ENCODE measurements around the gene MAP4K2. TPM values are rescaled to one million over a fixed set of nuclear protein-coding genes. Genes with fewer than 3 reads are reported as not detected.

The MAP4K2 gene
- total and polyA plus RNA-seq, 2 of the 8 experiments (the other 6 are each of a cell fraction or from before 2014, with no cell fraction given), result 20.1 to 20.7 TPM

GRCh38 chr11:64793271-64794160, 9.5 kb downstream of the MAP4K2 start:
- no peak overlapping the region for H2BK20ac ChIP-seq (ENCODE audit: low read length)
- ChIA-PET CTCF (ENCODE audit: partially characterized antibody) (interaction anchor here (0.8 to 2.7 kb wide), 8 partner anchors 8 to 317 kb away, joined by 3 to 9 read pairs (median 4); no protein-coding TSS in a partner anchor), POLR2A (ENCODE audit: partially characterized antibody) (interaction anchor here (1.2 to 1.9 kb wide), 4 partner anchors 9 to 30 kb away, joined by 4 to 5 read pairs (median 4); no protein-coding TSS in a partner anchor)
- H2BK12ac ChIP-seq (ENCODE audit: low read depth, low read length), result no peak overlapping the region
- no peak overlapping the region for H3K14ac ChIP-seq (ENCODE audit: insufficient read length)
- H3K4me3 ChIP-seq (ENCODE audit: extremely low read depth in 1 of 4, insufficient read depth in 2 of 4, low read depth in 3 of 4, low read length in 4 of 4), result no peak overlapping the region
- no peaks in the 10 kb centered on the region for H3K9me3 ChIP-seq (ENCODE audit: insufficient read depth in 2 of 2, low read depth in 1 of 2, low read length in 1 of 2)
- no peak overlapping the region for H2BK5ac ChIP-seq (ENCODE audit: low read depth, low read length)
- no peaks in the 10 kb centered on the region for H3K79me2 ChIP-seq (ENCODE audit: control insufficient read depth in 1 of 2, insufficient read depth in 2 of 2, low read length in 2 of 2)
- H3K27me3 ChIP-seq (replicated peaks in 1 of 4; ENCODE audit: control insufficient read depth in 3 of 4, extremely low read depth in 1 of 4, insufficient read depth in 3 of 4, low read length in 3 of 4), result no peaks in the 10 kb centered on the region
- H2BK15ac ChIP-seq (ENCODE audit: low read length), result no peak overlapping the region
- FAIRE-seq, result no peak
- H3K36me3 ChIP-seq (ENCODE audit: control insufficient read depth in 2 of 4, insufficient read depth in 4 of 4, low read length in 3 of 4), result no peaks in the 10 kb centered on the region
- H3K27ac ChIP-seq (ENCODE audit: low read depth, low read length), result no peak overlapping the region
- H3K9ac ChIP-seq (replicated peaks in 1 of 4; ENCODE audit: extremely low read depth in 1 of 4, low read depth in 3 of 4, low read length in 3 of 4), result no peak overlapping the region; a peak in 2 of 7 replicates
- H4K5ac ChIP-seq (ENCODE audit: insufficient read length, low read depth, low read length), result no peak overlapping the region
- no peak overlapping the region for H3K4ac ChIP-seq (replicated peaks; ENCODE audit: insufficient read length, low read depth, low read length)
- DNase-seq (ENCODE audit: low read depth in 1 of 2, low spot score in 2 of 2), result no peak
- H2AFZ ChIP-seq (ENCODE audit: low read length), result no peak overlapping the region
- H3K4me1 ChIP-seq (replicated peaks in 1 of 4; ENCODE audit: control insufficient read depth in 3 of 4, insufficient read depth in 4 of 4, low read length in 3 of 4), result no peaks in the 10 kb centered on the region
- no peak overlapping the region for H2AK5ac ChIP-seq (ENCODE audit: low read depth, low read length)
- no peak overlapping the region for H3K23ac ChIP-seq (ENCODE audit: insufficient read length)
- H3K56ac ChIP-seq (replicated peaks; ENCODE audit: insufficient read length, low read depth, low read length), result no peak overlapping the region
- no peaks in the 10 kb centered on the region for H3K79me1 ChIP-seq (ENCODE audit: low read depth, low read length)
- no peak overlapping the region for H2BK120ac ChIP-seq (replicated peaks; ENCODE audit: low read depth, low read length)
- no peak overlapping the region for H3K18ac ChIP-seq (ENCODE audit: extremely low read depth, low read length)
- no peak overlapping the region for H4K91ac ChIP-seq (replicated peaks; ENCODE audit: insufficient read length, low read length)
- H3K4me2 ChIP-seq (ENCODE audit: insufficient read depth in 1 of 2, low read depth in 2 of 2, low read length in 2 of 2), result no peak overlapping the region
- WGBS, 2 experiments (ENCODE audit: extremely low coverage in 1 of 2, insufficient coverage in 1 of 2, insufficient read length in 1 of 2, insufficient replicate concordance in 2 of 2, low coverage in 1 of 2, low lambda C conversion rate in 2 of 2, missing lambda C conversion rate in 1 of 2), result 85% methylated on average over 11 of the region's 11 CpGs; no CpG with 5 or more reads in 1 of the 2 experiments
- peaks cover 0 to 2% of the 10 kb centered on the region in 2 experiments for H4K20me1 ChIP-seq (replicated peaks in 1 of 2; ENCODE audit: control insufficient read depth in 1 of 2, insufficient read depth in 2 of 2, low read length in 2 of 2)
- H4K8ac ChIP-seq (ENCODE audit: extremely low read depth, insufficient read depth, low read length), result no peak overlapping the region; the same call in 1 of the 2 replicates
- H3K23me2 ChIP-seq (ENCODE audit: low read depth, low read length), result no peaks in the 10 kb centered on the region
- TF ChIP-seq SP4 (IDR thresholded peaks at IDR 0.05; ENCODE audit: low read length), result no peak
- no peak for TF ChIP-seq ATF2 (IDR thresholded peaks at IDR 0.05; ENCODE audit: low read length)
- TF ChIP-seq TAF7 (optimal IDR thresholded peaks at IDR 0.05; ENCODE audit: borderline replicate concordance, low read depth, low read length), result no peak
- no peak for TF ChIP-seq RXRA (IDR thresholded peaks at IDR 0.05; ENCODE audit: insufficient read depth, low read depth, low read length)
- no peak for TF ChIP-seq SRF (IDR thresholded peaks at IDR 0.05; ENCODE audit: low read depth, low read length)
- no peak for TF ChIP-seq E2F6 (IDR thresholded peaks at IDR 0.05)
- no peak for TF ChIP-seq POLR2AphosphoS5 (IDR thresholded peaks at IDR 0.05; ENCODE audit: low read depth, low read length)
- no peak for TF ChIP-seq GTF2F1 (IDR thresholded peaks at IDR 0.05; ENCODE audit: borderline replicate concordance, low read depth, low read length)
- TF ChIP-seq NRF1 (IDR thresholded peaks at IDR 0.05; ENCODE audit: low read depth, low read length), result no peak
- no peak for TF ChIP-seq RFX5 (IDR thresholded peaks at IDR 0.05; ENCODE audit: borderline replicate concordance, low read depth, low read length)

Data from H1 (cell line).